HL-60 (cell line): ENCODE data around the gene TBC1D22B.

Source experiments
- DNase-seq, 2 experiments: peaks; one replicate each; pipeline ENCODE4 v3.0.0-alpha.2; 2010 to 2020; ENCODE audit warnings: low read depth in 1 of 2, low spot score in 1 of 2
- H3K27ac ChIP-seq: fragments of 250-450 bp; sonication (Bioruptor Pico); replicated peaks from 2 replicates; pipeline ENCODE4 v1.5.1; 2020; ENCODE audit warnings: mild to moderate bottlenecking, moderate library complexity
- H3K27me3 ChIP-seq: fragments of 250-450 bp; sonication (Bioruptor Pico); 2 replicates; pipeline ENCODE4 v1.5.1; 2021; ENCODE audit warnings: mild to moderate bottlenecking, moderate library complexity; ENCODE audit not compliant: insufficient read depth, poor library complexity, severe bottlenecking
- H3K4me3 ChIP-seq: replicated peaks from 2 replicates; pipeline ENCODE4 v1.5.1; 2011; ENCODE audit warnings: mild to moderate bottlenecking, control low read depth, low read length; ENCODE audit not compliant: insufficient read depth
- CTCF ChIP-seq: IDR thresholded peaks from one replicate; pipeline ENCODE4 v1.5.1; 2011; ENCODE audit warnings: low read length, control low read depth, inconsistent platforms; ENCODE audit not compliant: insufficient read depth
- GABPA ChIP-seq: IDR thresholded peaks from 2 replicates; pipeline ENCODE4 v1.6.1; 2012; ENCODE audit warnings: low read depth
- POLR2AphosphoS5 ChIP-seq: IDR thresholded peaks from 2 replicates; pipeline ENCODE4 v1.6.1; 2012; ENCODE audit warnings: low read depth
- REST ChIP-seq: IDR thresholded peaks from 2 replicates; pipeline ENCODE4 v1.6.1; 2012; ENCODE audit warnings: low read depth; ENCODE audit not compliant: insufficient replicate concordance
- SPI1 ChIP-seq: IDR thresholded peaks from 2 replicates; pipeline ENCODE4 v1.6.1; 2012; ENCODE audit warnings: low read depth, mild to moderate bottlenecking, borderline replicate concordance

TBC1D22B gene

DNA sequence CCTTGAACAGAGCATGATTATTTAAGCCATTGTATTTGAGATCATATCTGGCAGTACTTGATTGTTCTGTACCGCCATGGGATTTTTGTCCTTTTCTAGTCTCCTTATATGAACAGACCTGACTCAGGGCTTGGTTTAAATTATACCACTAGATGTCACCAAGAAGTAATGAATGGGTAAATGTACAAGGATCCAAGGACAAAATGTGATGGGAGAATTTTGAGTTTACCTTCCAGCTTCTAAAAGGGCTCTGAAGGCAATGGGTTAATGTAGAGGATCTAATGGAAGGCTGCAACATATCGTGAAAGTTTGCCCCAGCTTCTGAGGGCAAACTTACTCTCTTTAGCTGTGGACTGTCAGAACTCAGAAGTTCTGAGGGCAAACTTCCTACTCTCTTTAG is 108.2 kb downstream of the TBC1D22B start:
- Histone ChIP-seq H3K27ac (no peak overlapping the region), H3K27me3 (no peaks in the 10 kb centered on the region), H3K4me3 (no peak overlapping the region)
- no peak for DNase-seq
- no peak for TF ChIP-seq CTCF
- TF ChIP-seq POLR2AphosphoS5: no peak
- TF ChIP-seq REST: no peak
- no peak for TF ChIP-seq GABPA
- no peak for TF ChIP-seq SPI1

DNA sequence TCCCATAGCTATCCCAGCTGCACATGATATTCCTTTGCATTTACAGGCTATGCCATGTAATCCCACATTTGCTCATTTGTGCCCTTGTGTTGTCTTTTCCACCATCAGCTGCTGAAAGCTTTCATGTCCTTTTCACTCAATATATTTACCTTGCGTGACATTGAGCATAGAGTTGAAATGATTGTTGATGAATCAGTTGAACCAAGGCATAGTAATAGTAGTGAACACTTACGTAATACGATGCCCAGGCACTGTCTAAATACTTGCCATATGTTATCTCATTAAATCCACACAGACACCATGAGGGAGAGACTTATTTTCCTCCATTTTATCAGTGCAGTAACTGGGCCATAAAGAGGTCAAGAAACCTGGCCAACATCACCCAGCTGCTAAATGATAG is 109.3 kb downstream of the TBC1D22B start:
- no peak overlapping the region for H3K27ac ChIP-seq
- TF ChIP-seq GABPA (no peak), SPI1 (no peak), REST (no peak), POLR2AphosphoS5 (no peak), CTCF (no peak)
- no peak for DNase-seq
- H3K27me3 ChIP-seq: no peaks in the 10 kb centered on the region
- no peak overlapping the region for H3K4me3 ChIP-seq

- no peaks in the 10 kb centered on the region for H3K27me3 ChIP-seq
- no peak for TF ChIP-seq CTCF
- TF ChIP-seq POLR2AphosphoS5: peak; percentile 57
- TF ChIP-seq SPI1: peak; percentile 96
- no peak for TF ChIP-seq REST
- no peak for TF ChIP-seq GABPA
- H3K4me3 ChIP-seq: no peak overlapping the region
- H3K27ac ChIP-seq: peak overlapping the region; percentile 41
- peak in 1 of 2 experiments; percentile 76 for DNase-seq
These were observed 111.4 kb downstream of the TBC1D22B start for GRCh38 chr6:37368961-37369320.
